ENCODE data around the gene PRR7.

Gene PRR7

DNA sequence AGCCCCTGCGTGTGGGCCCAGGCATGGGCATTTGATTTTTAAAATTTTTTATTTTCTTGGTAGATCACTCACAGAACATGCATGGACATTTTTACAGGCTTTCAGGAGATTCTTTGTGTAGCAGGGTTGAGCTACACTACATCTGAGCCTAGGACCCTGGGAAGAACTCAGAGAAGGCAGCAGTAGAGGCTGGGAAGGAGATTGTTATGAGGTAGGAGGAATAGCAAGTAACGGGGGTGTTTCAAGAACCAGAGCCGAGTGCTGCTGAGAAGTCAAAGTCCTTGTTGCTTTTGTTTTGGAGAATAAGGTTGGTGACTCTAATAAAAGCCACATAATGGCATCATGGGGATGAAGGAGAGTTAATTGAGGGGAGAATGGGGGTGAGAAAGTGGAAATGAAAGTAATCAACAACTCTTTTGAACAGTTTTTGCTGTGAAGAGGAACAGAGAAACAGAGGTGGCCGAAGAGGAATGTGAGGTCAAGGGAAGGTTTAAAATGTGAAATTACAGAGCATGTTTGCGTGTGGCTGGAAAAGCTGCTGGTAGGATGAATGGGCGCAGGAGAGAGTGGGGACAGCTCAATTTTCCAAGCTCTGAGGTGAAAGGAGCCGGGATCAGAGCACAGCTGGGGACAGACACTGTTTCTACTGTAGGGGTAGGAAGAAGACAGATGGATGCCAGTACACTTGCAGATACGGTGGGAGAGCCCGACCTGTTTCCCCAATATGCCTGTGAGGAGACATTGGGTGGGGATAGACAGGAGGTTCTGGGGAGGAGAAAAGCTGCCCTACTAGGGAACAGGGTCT is 55.5 kb downstream of the PRR7 start:
- no peak for DNase-seq

- no peak for DNase-seq
Observed at GRCh38 chr5:177502886-177503285, 56.3 kb downstream of the PRR7 start.

DNA sequence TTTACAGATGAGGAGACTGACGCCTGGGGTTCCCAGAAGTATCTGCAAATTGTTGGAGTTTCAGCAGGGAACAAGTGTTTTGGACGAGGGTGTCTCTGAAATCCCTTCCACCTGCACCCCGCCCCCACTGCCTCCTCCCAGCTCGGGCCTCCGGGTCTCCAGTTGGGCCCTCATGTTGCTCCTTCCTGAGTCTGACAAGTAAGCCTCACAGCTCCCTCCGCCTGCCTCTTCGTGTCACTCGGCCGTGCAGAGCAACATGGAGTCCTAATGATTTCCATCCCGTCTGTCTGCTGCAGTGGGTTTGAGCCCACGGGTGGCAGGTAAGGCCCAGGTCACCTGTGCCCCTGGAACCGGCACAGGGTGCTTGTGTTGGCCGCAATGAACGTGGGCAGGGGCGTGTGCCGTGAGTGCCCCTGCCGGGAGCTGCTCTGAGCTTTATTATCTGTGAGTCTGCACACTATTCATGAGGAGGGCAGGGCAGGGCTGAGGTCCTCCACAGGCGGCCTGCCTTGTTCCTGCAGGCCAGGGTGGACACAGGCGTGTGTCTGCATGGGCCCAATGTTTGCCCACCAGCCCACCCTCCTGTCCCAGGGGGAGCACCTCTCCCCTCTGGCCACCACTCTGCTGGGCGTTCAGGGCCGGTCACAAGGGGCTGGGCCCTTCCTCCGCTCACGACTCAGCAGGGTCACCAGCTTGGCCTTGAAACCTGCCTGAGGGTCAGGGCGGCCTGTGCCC is 56.9 kb downstream of the PRR7 start:
- DNase-seq = no peak

- DNase-seq = no peak
Observed at GRCh38 chr5:177504086-177505056, 57.8 kb downstream of the PRR7 start.

GRCh38 chr5:177505075-177505474 is 58.5 kb downstream of the PRR7 start:
- no peak for DNase-seq

All from 8988T (cell line).